SK-N-MC (cell line): ENCODE data around the gene KIAA0040.

Experiments used
- DNase-seq: peaks from one replicate; pipeline ENCODE4 v3.0.0-alpha.2; 2011; ENCODE audit warnings: low read depth, low spot score
- H3K27ac ChIP-seq: fragments of 200-600 bp; sonication (generic); 2 replicates; pipeline ENCODE4 v1.5.1; 2016; ENCODE audit warnings: mixed run types
- H3K36me3 ChIP-seq: fragments of 200-600 bp; sonication (generic); 2 replicates; pipeline ENCODE4 v1.6.1; 2017; ENCODE audit warnings: antibody characterized with exemption, low read length, mixed read lengths; ENCODE audit not compliant: insufficient read depth
- H3K4me3 ChIP-seq: fragments of 200-600 bp; sonication (generic); 2 replicates; pipeline ENCODE4 v1.5.1; 2016
- H3K9ac ChIP-seq: fragments of 200-600 bp; sonication (generic); 2 replicates; pipeline ENCODE4 v1.8.0; 2017; ENCODE audit warnings: mixed run types, mixed read lengths; ENCODE audit not compliant: insufficient read length
- H3K9me3 ChIP-seq: fragments of 200-600 bp; sonication (generic); 2 replicates; pipeline ENCODE4 v1.6.1; 2017; ENCODE audit warnings: low read depth, mild to moderate bottlenecking, antibody characterized with exemption, low read length, moderate library complexity, mixed read lengths
- EZH2 ChIP-seq: fragments of 200-600 bp; sonication (generic); IDR thresholded peaks from one replicate; pipeline ENCODE4 v1.6.1; 2017; ENCODE audit warnings: antibody characterized with exemption
- FOXP2 ChIP-seq: optimal IDR thresholded peaks from 2 replicates; pipeline ENCODE3; 2011; ENCODE audit warnings: mild to moderate bottlenecking, moderate library complexity; ENCODE audit not compliant: insufficient read depth; ENCODE audit errors: extremely low read length, control extremely low read depth
- POLR2AphosphoS5 ChIP-seq: IDR thresholded peaks from 2 replicates; pipeline ENCODE4 v1.6.1; 2012; ENCODE audit warnings: mild to moderate bottlenecking, low read depth, low read length, borderline replicate concordance

KIAA0040 gene

GRCh38 chr1:175168782-175169181, 23.8 kb downstream of the KIAA0040 start:
- no peak overlapping the region for H3K4me3 ChIP-seq
- H3K36me3 ChIP-seq, result no peaks in the 10 kb centered on the region
- TF ChIP-seq POLR2AphosphoS5 (no peak), EZH2 (no peak), FOXP2 (no peak)
- H3K9me3 ChIP-seq, result no peaks in the 10 kb centered on the region
- no peak overlapping the region for H3K27ac ChIP-seq
- no peak overlapping the region for H3K9ac ChIP-seq
- DNase-seq, result no peak

- no peak for TF ChIP-seq EZH2
- Histone ChIP-seq H3K27ac (no peak overlapping the region), H3K9ac (no peak overlapping the region), H3K9me3 (no peaks in the 10 kb centered on the region), H3K4me3 (no peak overlapping the region), H3K36me3 (no peaks in the 10 kb centered on the region)
- no peak for DNase-seq
Observed at GRCh38 chr1:175167861-175168260, 24.7 kb downstream of the KIAA0040 start.

GRCh38 chr1:175166746-175167145, 25.8 kb downstream of the KIAA0040 start:
- no peak overlapping the region for H3K27ac ChIP-seq
- H3K36me3 ChIP-seq, result no peaks in the 10 kb centered on the region
- no peaks in the 10 kb centered on the region for H3K9me3 ChIP-seq
- H3K4me3 ChIP-seq, result no peak overlapping the region
- TF ChIP-seq POLR2AphosphoS5 (no peak), EZH2 (no peak), FOXP2 (no peak)
- no peak overlapping the region for H3K9ac ChIP-seq
- no peak for DNase-seq

GRCh38 chr1:175164751-175165150, 27.8 kb downstream of the KIAA0040 start:
- Histone ChIP-seq H3K4me3 (no peak overlapping the region), H3K9ac (no peak overlapping the region), H3K9me3 (no peaks in the 10 kb centered on the region), H3K36me3 (no peaks in the 10 kb centered on the region), H3K27ac (no peak overlapping the region)
- no peak for DNase-seq
- TF ChIP-seq FOXP2, result no peak
- TF ChIP-seq POLR2AphosphoS5, result no peak
- TF ChIP-seq EZH2, result no peak

GRCh38 chr1:175163702-175164101, 28.9 kb downstream of the KIAA0040 start:
- no peak overlapping the region for H3K9ac ChIP-seq
- TF ChIP-seq FOXP2 (no peak), EZH2 (no peak), POLR2AphosphoS5 (no peak)
- DNase-seq, result no peak
- H3K9me3 ChIP-seq, result no peaks in the 10 kb centered on the region
- no peak overlapping the region for H3K4me3 ChIP-seq
- H3K27ac ChIP-seq, result no peak overlapping the region
- H3K36me3 ChIP-seq, result no peaks in the 10 kb centered on the region

- Histone ChIP-seq H3K9ac (no peak overlapping the region), H3K9me3 (no peaks in the 10 kb centered on the region), H3K36me3 (no peaks in the 10 kb centered on the region), H3K27ac (no peak overlapping the region), H3K4me3 (no peak overlapping the region)
- DNase-seq, result no peak
- TF ChIP-seq EZH2 (no peak), POLR2AphosphoS5 (no peak), FOXP2 (no peak)
Observed at GRCh38 chr1:175162955-175163354, 29.6 kb downstream of the KIAA0040 start.

GRCh38 chr1:175158170-175158591, 34.4 kb downstream of the KIAA0040 start:
- no peak overlapping the region for H3K4me3 ChIP-seq
- TF ChIP-seq POLR2AphosphoS5 (no peak), FOXP2 (no peak), EZH2 (no peak)
- no peak for DNase-seq
- no peak overlapping the region for H3K9ac ChIP-seq
- H3K36me3 ChIP-seq, result no peaks in the 10 kb centered on the region
- no peak overlapping the region for H3K27ac ChIP-seq
- H3K9me3 ChIP-seq, result no peaks in the 10 kb centered on the region

GRCh38 chr1:175157200-175157599, 35.4 kb downstream of the KIAA0040 start:
- no peak for TF ChIP-seq POLR2AphosphoS5
- TF ChIP-seq FOXP2, result no peak
- no peak for TF ChIP-seq EZH2
- H3K9me3 ChIP-seq, result no peaks in the 10 kb centered on the region
- no peaks in the 10 kb centered on the region for H3K36me3 ChIP-seq
- H3K9ac ChIP-seq, result no peak overlapping the region
- H3K27ac ChIP-seq, result no peak overlapping the region
- DNase-seq, result no peak
- H3K4me3 ChIP-seq, result no peak overlapping the region

- H3K9me3 ChIP-seq, result no peaks in the 10 kb centered on the region
- no peak overlapping the region for H3K4me3 ChIP-seq
- H3K9ac ChIP-seq, result no peak overlapping the region
- H3K27ac ChIP-seq, result no peak overlapping the region
- no peak for DNase-seq
- no peak for TF ChIP-seq EZH2
- no peak for TF ChIP-seq POLR2AphosphoS5
- TF ChIP-seq FOXP2, result no peak
- no peaks in the 10 kb centered on the region for H3K36me3 ChIP-seq
Observed at GRCh38 chr1:175155936-175156335, 36.6 kb downstream of the KIAA0040 start.

- H3K9me3 ChIP-seq, result no peaks in the 10 kb centered on the region
- no peak for TF ChIP-seq EZH2
- no peak for TF ChIP-seq FOXP2
- TF ChIP-seq POLR2AphosphoS5, result no peak
Observed at GRCh38 chr1:175155473-175155856, 37.1 kb downstream of the KIAA0040 start.

More at GRCh38 chr1:175155473-175155856, 37.1 kb downstream of the KIAA0040 start:
- Histone ChIP-seq H3K27ac (no peak overlapping the region), H3K4me3 (no peak overlapping the region), H3K9ac (no peak overlapping the region), H3K36me3 (no peaks in the 10 kb centered on the region)
- DNase-seq, result no peak
